ENCODE data around the gene DNAJA1. TPM values are rescaled to one million over a fixed set of nuclear protein-coding genes. Genes with fewer than 3 reads are reported as not detected.
"Not testable (repeated sequence)": the region's sequence is repeated elsewhere in the genome, so short reads cannot be mapped to it uniquely, and the experiment has no call there.

The DNAJA1 gene
- total RNA-seq, 2 donors from 2014 or later = 139 to 172 TPM

GRCh38 chr9:33081128-33081851 is 56.2 kb downstream of the DNAJA1 start:
- H3K9me3 Mint-ChIP-seq = peaks cover 20% of the 10 kb centered on the region

GRCh38 chr9:33082128-33082527 is 57.1 kb downstream of the DNAJA1 start:
- H3K27ac Mint-ChIP-seq = no peak overlapping the region
- H3K9me3 Mint-ChIP-seq = peaks cover 21% of the 10 kb centered on the region
- no peak for TF ChIP-seq CTCF (conservative IDR thresholded peaks at IDR 0.05)

More at GRCh38 chr9:33081128-33081851, 56.2 kb downstream of the DNAJA1 start:
- 27% methylated on average over 9 of the region's 9 CpGs; no CpG with 5 or more reads in 1 of the 2 experiments for WGBS, 2 experiments (ENCODE audit: insufficient coverage in 1 of 2, insufficient read length in 1 of 2)
- no peaks in the 10 kb centered on the region for H3K4me1 ChIP-seq (ENCODE audit: control insufficient read depth, insufficient read depth, low read length)
- Mint-ChIP-seq H3K4me3 (no peak overlapping the region), H3K27ac (no peak overlapping the region), H3K36me3 (ENCODE audit: low read depth) (peaks cover 2% of the 10 kb centered on the region), H3K27me3 (ENCODE audit: insufficient read depth) (peaks cover 9% of the 10 kb centered on the region), H3K4me1 (no peaks in the 10 kb centered on the region)
- H3K27me3 ChIP-seq (ENCODE audit: control insufficient read depth, insufficient read depth, low read length, poor library complexity, severe bottlenecking) = no peaks in the 10 kb centered on the region
- peak overlapping the region; percentile 31 for H3K4me3 ChIP-seq (ENCODE audit: low read length)
- peak; percentile 80 for DNase-seq
- H3K9ac ChIP-seq (ENCODE audit: extremely low read depth, low read length, poor library complexity, severe bottlenecking) = no peak overlapping the region
- no peaks in the 10 kb centered on the region for H3K36me3 ChIP-seq (ENCODE audit: control insufficient read depth, insufficient read depth, low read length)
- no peaks in the 10 kb centered on the region for H3K9me3 ChIP-seq (ENCODE audit: control insufficient read depth, low read length)
- H3K27ac ChIP-seq (ENCODE audit: low read depth, low read length) = no peak overlapping the region
- TF ChIP-seq CTCF (conservative IDR thresholded peaks at IDR 0.05) = peak; percentile 92

GRCh38 chr9:33082538-33083326 is 57.7 kb downstream of the DNAJA1 start:
- H3K9me3 Mint-ChIP-seq = peaks cover 21% of the 10 kb centered on the region
- Histone ChIP-seq H3K4me3 (ENCODE audit: low read length) (no peak overlapping the region), H3K9me3 (ENCODE audit: control insufficient read depth, low read length) (no peaks in the 10 kb centered on the region), H3K27me3 (ENCODE audit: control insufficient read depth, insufficient read depth, low read length, poor library complexity, severe bottlenecking) (no peaks in the 10 kb centered on the region), H3K36me3 (ENCODE audit: control insufficient read depth, insufficient read depth, low read length) (no peaks in the 10 kb centered on the region), H3K4me1 (ENCODE audit: control insufficient read depth, insufficient read depth, low read length) (no peaks in the 10 kb centered on the region), H3K9ac (ENCODE audit: extremely low read depth, low read length, poor library complexity, severe bottlenecking) (no peak overlapping the region), H3K27ac (ENCODE audit: low read depth, low read length) (no peak overlapping the region)
- peaks cover 2% of the 10 kb centered on the region for H3K36me3 Mint-ChIP-seq (ENCODE audit: low read depth)
- no peak for TF ChIP-seq CTCF (conservative IDR thresholded peaks at IDR 0.05)
- no peak overlapping the region for H3K4me3 Mint-ChIP-seq
- no peak for DNase-seq
- WGBS, 2 experiments (ENCODE audit: insufficient coverage in 1 of 2, insufficient read length in 1 of 2) = 88 to 93% methylated on average over 2 to 8 of the region's 8 CpGs
- H3K27ac Mint-ChIP-seq = no peak overlapping the region
- peaks cover 21% of the 10 kb centered on the region for H3K27me3 Mint-ChIP-seq (ENCODE audit: insufficient read depth)
- H3K4me1 Mint-ChIP-seq = no peaks in the 10 kb centered on the region

More at GRCh38 chr9:33082128-33082527, 57.1 kb downstream of the DNAJA1 start:
- Mint-ChIP-seq H3K36me3 (ENCODE audit: low read depth) (peaks cover 2% of the 10 kb centered on the region), H3K4me3 (no peak overlapping the region), H3K27me3 (ENCODE audit: insufficient read depth) (peaks cover 17% of the 10 kb centered on the region), H3K4me1 (no peaks in the 10 kb centered on the region)
- WGBS, 2 experiments (ENCODE audit: insufficient coverage in 1 of 2, insufficient read length in 1 of 2) = 92 to 100% methylated on average over 1 to 5 of the region's 5 CpGs
- Histone ChIP-seq H3K4me1 (ENCODE audit: control insufficient read depth, insufficient read depth, low read length) (no peaks in the 10 kb centered on the region), H3K27ac (ENCODE audit: low read depth, low read length) (no peak overlapping the region), H3K27me3 (ENCODE audit: control insufficient read depth, insufficient read depth, low read length, poor library complexity, severe bottlenecking) (no peaks in the 10 kb centered on the region), H3K36me3 (ENCODE audit: control insufficient read depth, insufficient read depth, low read length) (no peaks in the 10 kb centered on the region), H3K4me3 (ENCODE audit: low read length) (no peak overlapping the region), H3K9ac (ENCODE audit: extremely low read depth, low read length, poor library complexity, severe bottlenecking) (no peak overlapping the region), H3K9me3 (ENCODE audit: control insufficient read depth, low read length) (no peaks in the 10 kb centered on the region)
- no peak for DNase-seq

GRCh38 chr9:33085672-33086071 is 60.6 kb downstream of the DNAJA1 start:
- not testable (repeated sequence) for DNase-seq; H3K9ac ChIP-seq (ENCODE audit: extremely low read depth, low read length, poor library complexity, severe bottlenecking); H3K36me3 Mint-ChIP-seq (ENCODE audit: low read depth); H3K4me3 Mint-ChIP-seq; H3K36me3 ChIP-seq (ENCODE audit: control insufficient read depth, insufficient read depth, low read length); H3K4me3 ChIP-seq (ENCODE audit: low read length); H3K4me1 ChIP-seq (ENCODE audit: control insufficient read depth, insufficient read depth, low read length); H3K4me1 Mint-ChIP-seq; H3K27ac ChIP-seq (ENCODE audit: low read depth, low read length); H3K27me3 ChIP-seq (ENCODE audit: control insufficient read depth, insufficient read depth, low read length, poor library complexity, severe bottlenecking); H3K9me3 ChIP-seq (ENCODE audit: control insufficient read depth, low read length); H3K27ac Mint-ChIP-seq
- 89% methylated on average over 9 of the region's 9 CpGs; no CpG with 5 or more reads in 1 of the 2 experiments for WGBS, 2 experiments (ENCODE audit: insufficient coverage in 1 of 2, insufficient read length in 1 of 2)
- Mint-ChIP-seq H3K9me3 (peaks cover 23% of the 10 kb centered on the region), H3K27me3 (ENCODE audit: insufficient read depth) (peaks cover 46% of the 10 kb centered on the region)

Measured in endodermal cell (in vitro differentiated cells).